Lower lobe of right lung (tissue), 2 donors: ENCODE results near the gene OR2F1. TPM values are rescaled to one million over a fixed set of nuclear protein-coding genes. Genes with fewer than 3 reads are reported as not detected.

ENCODE experiments used
- ATAC-seq, 2 donors: fragments of 200-7000 bp; cut with Tn5 transposase; one replicate each; pipeline ENCODE4 v1.9.1; 2020 to 2022; ENCODE audit warnings: mild to moderate bottlenecking in 2 of 2, moderate library complexity in 2 of 2
- DNase-seq: peaks from one replicate; pipeline ENCODE4 v3.0.0-alpha.2; 2020
- H3K27ac ChIP-seq: fragments of 200-600 bp; one replicate; pipeline ENCODE4 v1.8.0; 2022
- H3K27me3 ChIP-seq: fragments of 200-600 bp; one replicate; pipeline ENCODE4 v1.8.0; 2022; ENCODE audit warnings: low read depth
- H3K36me3 ChIP-seq: fragments of 200-600 bp; one replicate; pipeline ENCODE4 v1.8.0; 2022; ENCODE audit warnings: mild to moderate bottlenecking
- H3K4me1 ChIP-seq: fragments of 200-600 bp; one replicate; pipeline ENCODE4 v1.8.0; 2022
- H3K4me3 ChIP-seq: fragments of 200-600 bp; one replicate; pipeline ENCODE4 v1.8.0; 2022; ENCODE audit warnings: mild to moderate bottlenecking
- H3K9me3 ChIP-seq: fragments of 200-600 bp; one replicate; pipeline ENCODE4 v1.8.0; 2022
- CTCF ChIP-seq: fragments of 200-600 bp; IDR thresholded peaks from one replicate; pipeline ENCODE4 v1.8.0; 2022; ENCODE audit warnings: antibody characterized with exemption, mild to moderate bottlenecking
- intact Hi-C: fragments of 100-400 bp; cut with DNase I; formaldehyde crosslinking; loops from one replicate; pipeline ENCODE4 v1.11.0; 2022
- total RNA-seq: library from RNA; stranded (reverse); fragmentation: NEBNext Ultra II Directional; extraction: Animal tissue kit (Norgen Biotek cat#: 25700); gene quantifications from one replicate; pipeline ENCODE4 v1.2.1, GENCODE V29; 2021
- donor health status: DM: no; HTN: yes; CAD: no; lungs with severe emphysema.

Gene OR2F1
- total RNA-seq, 1 donor from 2014 or later: not detected

- H3K4me1 ChIP-seq: no peaks in the 10 kb centered on the region
- no peaks in the 10 kb centered on the region for H3K9me3 ChIP-seq
- H3K27ac ChIP-seq: no peak overlapping the region
- DNase-seq: no peak
- no peak overlapping the region for H3K4me3 ChIP-seq
- ATAC-seq: no peak
- no peak for TF ChIP-seq CTCF
- intact Hi-C loops: no loop called here
- H3K36me3 ChIP-seq: no peaks in the 10 kb centered on the region
- no peaks in the 10 kb centered on the region for H3K27me3 ChIP-seq
Observed at GRCh38 chr7:144011458-144012230, 57.0 kb downstream of the OR2F1 start.

Other genes with a start within 250 kb of the OR2F1 start
- 0.44 TPM for gene CTAGE6, start 197.1 kb upstream of the OR2F1 start, total RNA-seq
- gene TCAF1, start 52.7 kb upstream of the OR2F1 start, total RNA-seq: 43.3 TPM
- not detected for gene OR2F2, start 19.6 kb upstream of the OR2F1 start, total RNA-seq
- not detected for gene OR6B1, start 45.5 kb downstream of the OR2F1 start, total RNA-seq
- not detected for gene OR2A5, start 94.1 kb downstream of the OR2F1 start, total RNA-seq
- not detected for gene OR2A25, start 115.0 kb downstream of the OR2F1 start, total RNA-seq
- gene OR2A12, start 131.4 kb downstream of the OR2F1 start, total RNA-seq: not detected
- not detected for gene OR2A2, start 154.7 kb downstream of the OR2F1 start, total RNA-seq
- not detected for gene OR2A14, start 168.3 kb downstream of the OR2F1 start, total RNA-seq
- 8.5 TPM for gene CTAGE4, start 228.6 kb downstream of the OR2F1 start, total RNA-seq
- 10.3 TPM for gene ARHGEF35, start 241.0 kb downstream of the OR2F1 start, total RNA-seq